Ascending aorta (tissue), 2 donors: ENCODE measurements around the gene MCU. TPM values are rescaled to one million over a fixed set of nuclear protein-coding genes. Genes with fewer than 3 reads are reported as not detected.
A peak's percentile ranks its signal among the peaks of the same experiment; 100 is the strongest.
"Not testable (repeated sequence)": the region's sequence is repeated elsewhere in the genome, so short reads cannot be mapped to it uniquely, and the experiment has no call there.

ENCODE experiments used
- DNase-seq, 2 donors: peaks; one replicate each; pipeline ENCODE4 v3.0.0-alpha.2; 2019; ENCODE audit warnings: low spot score in 2 of 2
- H3K27ac ChIP-seq, 2 donors: fragments of 200-600 bp; sonication (generic); one replicate each; pipeline ENCODE4 v1.5.1; 2016 to 2017; ENCODE audit warnings: mild to moderate bottlenecking in 1 of 2
- H3K27me3 ChIP-seq: fragments of 200-600 bp; sonication (generic); one replicate; pipeline ENCODE4 v1.5.1; 2017
- H3K36me3 ChIP-seq, 2 donors: fragments of 200-600 bp; sonication (generic); one replicate each; pipeline ENCODE4 v1.5.1; 2016
- H3K4me1 ChIP-seq, 2 donors: fragments of 200-600 bp; sonication (generic); one replicate each; pipeline ENCODE4 v1.5.1; 2016 to 2017; ENCODE audit warnings: mild to moderate bottlenecking in 1 of 2
- H3K4me3 ChIP-seq, 2 donors: fragments of 200-600 bp; sonication (generic); one replicate each; pipeline ENCODE4 v1.5.1; 2016 to 2017; ENCODE audit warnings: mild to moderate bottlenecking in 1 of 2
- H3K9me3 ChIP-seq, 2 donors: fragments of 200-600 bp; sonication (generic); one replicate each; pipeline ENCODE4 v1.5.1; 2016
- intact Hi-C: fragments of 100-400 bp; cut with DNase I; formaldehyde crosslinking; loops from one replicate; pipeline ENCODE4 v1.15.1; 2023
- total RNA-seq: library from RNA; depleted of rRNA; stranded (reverse); fragments of >200 nt; gene quantifications from one replicate; pipeline ENCODE4 v1.1.0, GENCODE V29; 2016
- TF ChIP-seq, protein P1 (sequence below), 3 experiments: fragments of 200-600 bp in 2 of 3; fragments of 450-650 bp in 1 of 3; sonication (generic) in 2 of 3; IDR thresholded peaks; one replicate each; pipeline ENCODE4 v1.5.1; 2016 to 2019; ENCODE audit warnings: antibody characterized with exemption in 3 of 3, mild to moderate bottlenecking in 1 of 3, moderate library complexity in 1 of 3

Gene MCU
- total RNA-seq, 1 donor from 2014 or later, result 22.0 TPM

- intact Hi-C loops, result no loop called here
- TF ChIP-seq, protein P1, sequence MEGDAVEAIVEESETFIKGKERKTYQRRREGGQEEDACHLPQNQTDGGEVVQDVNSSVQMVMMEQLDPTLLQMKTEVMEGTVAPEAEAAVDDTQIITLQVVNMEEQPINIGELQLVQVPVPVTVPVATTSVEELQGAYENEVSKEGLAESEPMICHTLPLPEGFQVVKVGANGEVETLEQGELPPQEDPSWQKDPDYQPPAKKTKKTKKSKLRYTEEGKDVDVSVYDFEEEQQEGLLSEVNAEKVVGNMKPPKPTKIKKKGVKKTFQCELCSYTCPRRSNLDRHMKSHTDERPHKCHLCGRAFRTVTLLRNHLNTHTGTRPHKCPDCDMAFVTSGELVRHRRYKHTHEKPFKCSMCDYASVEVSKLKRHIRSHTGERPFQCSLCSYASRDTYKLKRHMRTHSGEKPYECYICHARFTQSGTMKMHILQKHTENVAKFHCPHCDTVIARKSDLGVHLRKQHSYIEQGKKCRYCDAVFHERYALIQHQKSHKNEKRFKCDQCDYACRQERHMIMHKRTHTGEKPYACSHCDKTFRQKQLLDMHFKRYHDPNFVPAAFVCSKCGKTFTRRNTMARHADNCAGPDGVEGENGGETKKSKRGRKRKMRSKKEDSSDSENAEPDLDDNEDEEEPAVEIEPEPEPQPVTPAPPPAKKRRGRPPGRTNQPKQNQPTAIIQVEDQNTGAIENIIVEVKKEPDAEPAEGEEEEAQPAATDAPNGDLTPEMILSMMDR (IDR thresholded peaks at IDR 0.05), result no peak
- H3K27ac ChIP-seq, result no peak overlapping the region
- no peaks in the 10 kb centered on the region for H3K36me3 ChIP-seq
- no peaks in the 10 kb centered on the region for H3K27me3 ChIP-seq
- H3K9me3 ChIP-seq, result no peaks in the 10 kb centered on the region
- no peak for DNase-seq
- no peaks in the 10 kb centered on the region for H3K4me1 ChIP-seq
- no peak overlapping the region for H3K4me3 ChIP-seq
Measured at GRCh38 chr10:72906446-72906845, 214.5 kb downstream of the MCU start.

GRCh38 chr10:72910705-72911104, 218.8 kb downstream of the MCU start:
- H3K9me3 ChIP-seq, result no peaks in the 10 kb centered on the region
- no peak for DNase-seq
- H3K27me3 ChIP-seq, result no peaks in the 10 kb centered on the region
- no peaks in the 10 kb centered on the region for H3K4me1 ChIP-seq
- H3K27ac ChIP-seq, result no peak overlapping the region
- no peak overlapping the region for H3K4me3 ChIP-seq
- TF ChIP-seq, protein P1 (IDR thresholded peaks at IDR 0.05), result no peak
- intact Hi-C loops, result no loop called here
- no peaks in the 10 kb centered on the region for H3K36me3 ChIP-seq

GRCh38 chr10:72911758-72912157, 219.8 kb downstream of the MCU start:
- Histone ChIP-seq H3K27me3 (no peaks in the 10 kb centered on the region), H3K36me3 (no peaks in the 10 kb centered on the region), H3K4me1 (no peaks in the 10 kb centered on the region), H3K9me3 (no peaks in the 10 kb centered on the region), H3K4me3 (no peak overlapping the region), H3K27ac (no peak overlapping the region)
- DNase-seq, result no peak
- intact Hi-C loops, result no loop called here
- TF ChIP-seq, protein P1 (IDR thresholded peaks at IDR 0.05), result no peak

GRCh38 chr10:72912736-72913135, 220.8 kb downstream of the MCU start:
- Histone ChIP-seq H3K27me3 (no peaks in the 10 kb centered on the region), H3K4me1 (no peaks in the 10 kb centered on the region), H3K36me3 (no peaks in the 10 kb centered on the region), H3K9me3 (no peaks in the 10 kb centered on the region), H3K27ac (no peak overlapping the region), H3K4me3 (no peak overlapping the region)
- TF ChIP-seq, protein P1 (IDR thresholded peaks at IDR 0.05), result no peak
- DNase-seq, result no peak
- intact Hi-C loops, result no loop called here

DNA sequence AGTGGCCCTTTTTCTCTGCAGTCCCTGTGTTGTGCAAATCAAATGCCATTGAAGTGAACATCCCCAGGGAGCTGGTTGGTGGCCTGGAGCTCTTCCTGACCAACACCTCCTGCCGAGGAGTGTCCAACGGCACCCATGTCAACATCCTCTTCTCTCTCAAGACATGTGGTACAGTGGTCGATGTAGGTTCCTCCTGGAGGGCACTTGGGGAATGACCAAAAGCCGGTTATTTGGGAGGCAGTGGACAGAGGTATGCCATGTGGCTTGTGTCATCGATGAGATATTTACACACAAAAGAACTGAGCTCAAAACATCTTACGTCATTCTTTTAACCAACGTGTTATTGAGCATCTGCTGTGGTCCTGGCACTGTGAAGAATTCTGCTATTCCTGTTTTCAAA, 221.3 kb downstream of the MCU start:
- Histone ChIP-seq H3K36me3 (no peaks in the 10 kb centered on the region), H3K9me3 (no peaks in the 10 kb centered on the region), H3K4me1 (no peaks in the 10 kb centered on the region), H3K27ac (no peak overlapping the region), H3K27me3 (no peaks in the 10 kb centered on the region), H3K4me3 (no peak overlapping the region)
- TF ChIP-seq, protein P1 (IDR thresholded peaks at IDR 0.05), result no peak
- intact Hi-C loops, result no loop called here
- no peak for DNase-seq

DNA sequence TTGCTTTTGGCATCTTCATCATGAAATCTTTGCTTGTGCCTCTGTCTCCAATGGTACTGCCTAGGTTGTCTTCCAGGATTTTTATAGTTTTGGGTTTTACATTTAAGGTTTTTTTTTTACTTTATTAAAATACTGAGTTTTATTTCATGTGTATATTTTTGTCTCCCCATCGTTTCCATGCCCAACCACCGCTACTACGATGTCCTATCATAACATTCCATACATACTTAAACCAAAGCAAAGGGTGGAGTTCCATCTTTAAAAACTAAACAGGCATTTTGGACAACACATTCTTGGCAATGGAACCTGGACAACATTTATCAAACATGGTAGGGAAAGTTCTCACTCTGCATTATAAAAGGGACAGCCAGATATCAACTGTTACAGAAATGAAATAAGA, 225.3 kb downstream of the MCU start:
- H3K27ac ChIP-seq, DNase-seq, H3K4me1 ChIP-seq, H3K27me3 ChIP-seq, H3K4me3 ChIP-seq, intact Hi-C loops, H3K9me3 ChIP-seq, H3K36me3 ChIP-seq: not testable (repeated sequence)

DNA sequence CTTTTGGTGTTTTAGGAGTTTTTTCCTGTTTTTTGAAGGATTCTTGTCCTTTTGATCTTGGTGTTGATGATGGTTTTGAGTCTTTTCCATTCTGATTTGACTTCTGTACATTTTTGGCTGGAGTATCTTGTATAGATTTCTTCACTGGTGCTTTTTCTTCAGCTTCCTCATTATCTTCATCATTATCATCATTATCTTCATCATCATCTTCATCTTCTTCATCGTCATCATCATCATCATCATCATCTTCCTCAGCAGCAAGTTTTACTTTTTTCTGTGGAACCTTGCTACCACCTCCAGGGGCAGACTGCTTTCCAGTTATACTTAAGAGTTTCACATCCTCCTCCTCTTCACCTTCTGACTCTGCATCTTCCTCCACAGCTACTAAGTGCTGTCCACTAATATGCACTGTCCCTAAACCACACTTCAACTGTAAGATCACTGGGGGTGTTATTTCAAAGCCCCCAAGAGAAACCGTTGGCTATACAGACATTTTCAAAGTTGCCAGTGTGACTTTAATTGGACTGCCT, 225.9 kb downstream of the MCU start:
- H3K27me3 ChIP-seq, DNase-seq: not testable (repeated sequence)

More for the DNA sequence above, 225.9 kb downstream of the MCU start:
- H3K9me3 ChIP-seq, H3K36me3 ChIP-seq, intact Hi-C loops, H3K4me1 ChIP-seq, H3K4me3 ChIP-seq: not testable (repeated sequence)
- peak overlapping the region in 1 of 2 donors; percentile 9 for H3K27ac ChIP-seq
